GM12878 (cell line): ENCODE data around the gene MSH2. TPM values are rescaled to one million over a fixed set of nuclear protein-coding genes. Genes with fewer than 3 reads are reported as not detected.

Experiments used
- ATAC-seq: fragments of 200-7000 bp; cut with Tn5 transposase; 3 replicates; pipeline ENCODE4 v1.9.1; 2020; ENCODE audit warnings: mild to moderate bottlenecking, moderate library complexity
- Bru-seq: library from RNA; stranded (reverse); fragments of 400-500 nt; gene quantifications from one replicate; lab custom pipeline; 2021; lab: Mats Ljungman, UMichigan
- BruChase-seq, 2 experiments: library from RNA; stranded (reverse); fragments of 400-500 nt; gene quantifications; one replicate each; lab custom pipeline; 2021; lab: Mats Ljungman, UMichigan
- BruUV-seq: library from RNA; stranded (reverse); fragments of 400-500 nt; replicated peaks from 2 replicates; lab custom pipeline; 2021; lab: Mats Ljungman, UMichigan
- CTCF ChIA-PET: fragments of 300-600 bp; sonication (Branson Sonifier 250); formaldehyde crosslinking; extraction: SDS; loops from one replicate; lab custom pipeline; 2021; ENCODE audit warnings: inconsistent platforms; lab: Yijun Ruan, JAX
- POLR2A ChIA-PET: fragments of 350-600 bp; formaldehyde crosslinking; extraction: SDS; loops from one replicate; lab custom pipeline; 2021; ENCODE audit warnings: inconsistent platforms; lab: Charles Lee
- RAD21 ChIA-PET: fragments of 300-600 bp; sonication (Branson Sonifier 250); formaldehyde crosslinking; loops from one replicate; lab custom pipeline; 2023; ENCODE audit warnings: antibody characterized with exemption; ENCODE audit not compliant: unreplicated experiment; lab: Charles Lee
- SMC1A ChIA-PET: fragments of 300-600 bp; sonication (Branson Sonifier 250); formaldehyde crosslinking; loops from one replicate; lab custom pipeline; 2023; ENCODE audit not compliant: unreplicated experiment, uncharacterized antibody; lab: Charles Lee
- DNase-seq: peaks from one replicate; pipeline ENCODE4 v3.0.0-alpha.2; 2011; ENCODE audit warnings: low read depth, low spot score
- FAIRE-seq: peaks from 3 replicates; lab custom pipeline; 2011; peaks lifted over from hg19 to GRCh38; lab: Jason Lieb, UNC
- H2AFZ ChIP-seq: 2 replicates; pipeline ENCODE4 v1.6.0; 2011; ENCODE audit warnings: low read depth, low read length, control low read depth; ENCODE audit not compliant: control insufficient read depth
- H3K27ac ChIP-seq: 2 replicates; pipeline ENCODE4 v1.5.1; 2011; ENCODE audit warnings: control low read depth; ENCODE audit not compliant: control insufficient read depth, insufficient read depth
- H3K27me3 ChIP-seq, 2 experiments: replicated peaks in 1 of 2; 2 replicates each; pipeline versions ENCODE4 v1.6.0 to v1.6.1; 2011; ENCODE audit warnings: low read length in 1 of 2; ENCODE audit not compliant: control insufficient read depth in 2 of 2, insufficient read depth in 2 of 2
- H3K36me3 ChIP-seq, 2 experiments: 2 replicates each; pipeline ENCODE4 v1.5.1; 2011; ENCODE audit warnings: low read length in 1 of 2; ENCODE audit not compliant: control insufficient read depth in 2 of 2, insufficient read depth in 2 of 2
- H3K4me1 ChIP-seq: 2 replicates; pipeline ENCODE4 v1.6.1; 2011; ENCODE audit warnings: mild to moderate bottlenecking, low read length, moderate library complexity, mixed read lengths; ENCODE audit not compliant: control insufficient read depth, insufficient read depth
- H3K4me2 ChIP-seq: 2 replicates; pipeline ENCODE4 v1.6.0; 2011; ENCODE audit warnings: control low read depth; ENCODE audit not compliant: control insufficient read depth, insufficient read depth
- H3K4me3 ChIP-seq: fragments of 200-600 bp; sonication (generic); 2 replicates; pipeline ENCODE4 v1.5.1; 2016
- H3K79me2 ChIP-seq: 2 replicates; pipeline ENCODE4 v1.6.0; 2011; ENCODE audit warnings: low read length; ENCODE audit not compliant: control insufficient read depth, insufficient read depth
- H3K9ac ChIP-seq: 2 replicates; pipeline ENCODE4 v1.8.0; 2011; ENCODE audit warnings: low read length, control low read depth, mixed read lengths; ENCODE audit not compliant: control insufficient read depth, insufficient read depth
- H3K9me3 ChIP-seq: replicated peaks from 3 replicates; pipeline ENCODE4 v1.5.1; 2011; ENCODE audit warnings: mild to moderate bottlenecking, low read length; ENCODE audit not compliant: control insufficient read depth, insufficient read depth
- H4K20me1 ChIP-seq: 2 replicates; pipeline ENCODE4 v1.6.0; 2011; ENCODE audit not compliant: control insufficient read depth, insufficient read depth
- BCL11A ChIP-seq: IDR thresholded peaks from 2 replicates; pipeline ENCODE4 v1.6.1; 2011; ENCODE audit warnings: low read depth, low read length
- CUX1 ChIP-seq: IDR thresholded peaks from 2 replicates; pipeline ENCODE4 v1.6.1; 2012; ENCODE audit warnings: improper control_type of control experiment, low read depth, low read length; ENCODE audit not compliant: insufficient replicate concordance
- FOXM1 ChIP-seq: IDR thresholded peaks from 2 replicates; pipeline ENCODE4 v1.6.1; 2012; ENCODE audit warnings: low read depth, mild to moderate bottlenecking, inconsistent platforms, low read length, moderate library complexity
- SKIL ChIP-seq: fragments of 450-650 bp; IDR thresholded peaks from 2 replicates; pipeline ENCODE4 v1.6.1; 2017; ENCODE audit warnings: mild to moderate bottlenecking, low read depth, inconsistent platforms; ENCODE audit not compliant: poor library complexity, severe bottlenecking
- SP1 ChIP-seq: IDR thresholded peaks from one replicate; pipeline ENCODE4 v1.6.1; 2011; ENCODE audit warnings: low read depth, low read length
- TBL1XR1 ChIP-seq: IDR thresholded peaks from 2 replicates; pipeline ENCODE4 v1.6.1; 2012; ENCODE audit warnings: low read depth, low read length, improper control_type of control experiment
- WGBS: methylation state at CpG from one replicate; pipeline ENCODE4 v1.1.6; 2016; ENCODE audit warnings: low lambda C conversion rate; ENCODE audit not compliant: insufficient replicate concordance, insufficient coverage; ENCODE audit errors: missing lambda C conversion rate; 5-methylcytosine and 5-hydroxymethylcytosine counted together
- in situ Hi-C: fragments of 300-500 bp; cut with MboI; formaldehyde crosslinking; loops from 9 replicates; pipeline ENCODE4 v1.14.3; 2018; ENCODE audit warnings: mixed read lengths
- intact Hi-C: fragments of 100-400 bp; cut with micrococcal nuclease; formaldehyde crosslinking; loops from one replicate; pipeline ENCODE4 v1.14.2; 2022; ENCODE audit not compliant: unreplicated experiment
- long read RNA-seq, 2 experiments: library from polyadenylated mRNA; unstranded; transcript quantifications; one replicate each; pipeline ENCODE4 v2.0.0, GENCODE V29; 2019 to 2020
- polyA minus RNA-seq, 3 experiments: library from RNA; depleted of rRNA, polyadenylated mRNA; stranded (reverse); fragments of >200 nt; gene quantifications; 2 replicates each; pipeline ENCODE4 v1.2.3, GENCODE V29; 2011
- polyA plus RNA-seq, 11 experiments: library from polyadenylated mRNA; depleted of rRNA in 4 of 11; unstranded in 6 of 11; stranded (reverse) in 5 of 11; fragments of >200 nt; fragmentation: Nextera tagmentation in 4 of 11; fragmentation: Illumina TruSeq in 1 of 11; extraction: Ambion mirVana in 4 of 11; extraction: Trizol in 1 of 11; gene quantifications; 1 replicate in 1 of 11; 2 replicates in 10 of 11; pipeline versions ENCODE4 v1.2.1 to v1.2.3, GENCODE V29; 2011 to 2016; ENCODE audit warnings: inconsistent platforms in 2 of 11, missing spikeins in 2 of 11, low read depth in 1 of 11
- total RNA-seq, 4 experiments: library from RNA; depleted of rRNA in 3 of 4; stranded (reverse); fragments of >200 nt in 3 of 4; fragmentation: Illumina TruSeq in 1 of 4; extraction: Trizol in 1 of 4; gene quantifications; 2 replicates each; pipeline versions ENCODE4 v1.2.1 to v1.2.3, GENCODE V29; 2013 to 2021

MSH2 gene
- total RNA-seq (2013; cell fraction: nucleolus; rRNA removed): 43.4 and 46.3 TPM in 2 replicates
- 57.2 and 58.9 TPM in 2 replicates for total RNA-seq (2014; rRNA removed)
- total RNA-seq (2014; rRNA removed; fragmentation: Illumina TruSeq; extraction: Trizol): 63.0 and 65.7 TPM in 2 replicates
- 51.1 and 53.8 TPM in 2 replicates for total RNA-seq (2021)
- polyA plus RNA-seq (2011; ENCODE audit: low read depth): 15.9 TPM
- polyA plus RNA-seq (2011; rRNA removed): 51.9 and 89.4 TPM in 2 replicates
- 20.9 and 22.9 TPM in 2 replicates for polyA plus RNA-seq (2011; cell fraction: cytosol; rRNA removed)
- polyA plus RNA-seq (2011; cell fraction: nucleus; rRNA removed): 18.2 and 26.4 TPM in 2 replicates
- polyA plus RNA-seq (2012): 19.8 and 26.1 TPM in 2 replicates
- 63.0 and 73.4 TPM in 2 replicates for polyA plus RNA-seq (2014; fragmentation: Illumina TruSeq; extraction: Trizol)
- 10 to 100 TPM; 24.3 to 31.3 TPM for polyA plus RNA-seq (2014; fragmentation: Nextera tagmentation; extraction: Ambion mirVana)
- 40.0 and 42.4 TPM in 2 replicates for polyA plus RNA-seq (2014; rRNA removed)
- polyA plus RNA-seq (2016; fragmentation: Nextera tagmentation; extraction: Ambion mirVana): 10 to 100 TPM; 89.4 to 94.4 TPM
- polyA minus RNA-seq (2011; rRNA and poly(A)+ RNA removed): 29.4 and 47.7 TPM in 2 replicates
- 15.5 and 18.0 TPM in 2 replicates for polyA minus RNA-seq (2011; cell fraction: cytosol; rRNA and poly(A)+ RNA removed)
- polyA minus RNA-seq (2011; cell fraction: nucleus; rRNA and poly(A)+ RNA removed): 11.8 and 23.3 TPM in 2 replicates
- percentile 56 among the genes with signal in this experiment for Bru-seq, nascent RNA
- percentile 59 among the genes with signal in this experiment for BruChase-seq, experiment 1, labeled RNA remaining after a 6-hour chase
- percentile 59 among the genes with signal in this experiment for BruChase-seq, experiment 2, labeled RNA remaining after a 2-hour chase
- long read RNA-seq, experiment 1, transcript MSH2-201 (16 exons, 3,307 nt): major isoform, 41 of 53 reads
- long read RNA-seq, experiment 1, partial matches to known transcripts: 9 of 53 reads
- long read RNA-seq, experiment 1, other reads (novel, unspliced or antisense): 3 of 53 reads
- long read RNA-seq, experiment 2, transcript MSH2-201 (16 exons, 3,307 nt): major isoform, 205 of 375 reads
- long read RNA-seq, experiment 2, partial matches to known transcripts: 138 of 375 reads
- long read RNA-seq, experiment 2, other reads (novel, unspliced or antisense): 31 of 375 reads

GRCh38 chr2:47402805-47403608 is at the start of gene MSH2:
MSH2 (plus strand) TSS chr2:47403156; CDS start chr2:47403192, 36 bp downstream.
- H3K27me3 ChIP-seq: no peaks in the 10 kb centered on the region; a peak in 1 of 4 replicates
- no TSS peak for BruUV-seq
- ChIA-PET RAD21 (interaction anchor here (0.6 to 2.2 kb wide), 9 partner anchors 15 to 504 kb away, joined by 3 to 13 read pairs (median 6); partner anchors contain the start of genes FBXO11 and MSH6), POLR2A (interaction anchor here (0.6 to 1.8 kb wide), 6 partner anchors 12 to 420 kb away, joined by 3 to 6 read pairs (median 4); no protein-coding TSS in a partner anchor), CTCF (interaction anchor here (0.6 to 3.0 kb wide), 10 partner anchors 10 to 704 kb away, joined by 3 to 19 read pairs (median 5); no protein-coding TSS in a partner anchor), SMC1A (interaction anchor here (0.5 to 2.1 kb wide), 10 partner anchors 8 to 380 kb away, joined by 3 to 8 read pairs (median 4); partner anchors contain the start of gene MSH6)
- peak within 1 kb of the TSS; percentile 85 for H3K27ac ChIP-seq
- H3K9ac ChIP-seq: peak within 1 kb of the TSS; percentile 72
- no peaks in the 10 kb centered on the region for H4K20me1 ChIP-seq
- H3K79me2 ChIP-seq: peaks cover 33% of the 10 kb centered on the region
- intact Hi-C loops: loop anchor here (5.0 kb wide), 1 partner anchor 421 kb away; no protein-coding TSS in a partner anchor
- H3K4me1 ChIP-seq: peaks cover 6% of the 10 kb centered on the region
- H3K36me3 ChIP-seq: no peaks in the 10 kb centered on the region; a peak in 3 of 4 replicates
- peak within 1 kb of the TSS; percentile 83 for H3K4me3 ChIP-seq
- H3K9me3 ChIP-seq: peaks cover 8% of the 10 kb centered on the region; the same call in 2 of the 3 replicates
- DNase-seq (peak; percentile 86), FAIRE-seq (peak; percentile 86), ATAC-seq (peak; percentile 97)
- in situ Hi-C loops: no loop called here
- 2% methylated on average over 69 of the region's 73 CpGs for WGBS
- H2AFZ ChIP-seq: peak within 1 kb of the TSS; percentile 83
- H3K4me2 ChIP-seq: peak within 1 kb of the TSS; percentile 98
- no peak for TF ChIP-seq SKIL
- TF ChIP-seq CUX1: no peak
- no peak for TF ChIP-seq BCL11A
- peak; percentile 25; the same call in 1 of the 2 replicates for TF ChIP-seq FOXM1
- TF ChIP-seq TBL1XR1: no peak
- TF ChIP-seq SP1: peak; percentile 93
